T-helper 1 cell treated with Interleukin-12 subunit alpha and Interleukin-12 subunit beta and Interleukin-4 antibody, amounts not matched to agents 30 μg/mL and 1 μg/mL, for 36 hours (primary cell): ENCODE measurements around the gene SPHK2.
A peak's percentile ranks its signal among the peaks of the same experiment; 100 is the strongest.

ENCODE experiments used
- H3K27ac Mint-ChIP-seq: one replicate; pipeline ENCODE4 v1.8.0; 2021; ENCODE audit warnings: mild to moderate bottlenecking, mixed read lengths
- H3K27me3 Mint-ChIP-seq: one replicate; pipeline ENCODE4 v1.8.0; 2021; ENCODE audit warnings: low read depth, mixed read lengths
- H3K36me3 Mint-ChIP-seq: one replicate; pipeline ENCODE4 v1.8.0; 2021; ENCODE audit warnings: low read depth, mixed read lengths
- H3K4me1 Mint-ChIP-seq: one replicate; pipeline ENCODE4 v1.8.0; 2021; ENCODE audit warnings: low read depth, mixed read lengths
- H3K4me3 Mint-ChIP-seq: one replicate; pipeline ENCODE4 v1.8.0; 2021; ENCODE audit warnings: mild to moderate bottlenecking, moderate library complexity, mixed read lengths
- H3K9me3 Mint-ChIP-seq: one replicate; pipeline ENCODE4 v1.8.0; 2021; ENCODE audit warnings: mixed read lengths

Gene SPHK2

DNA sequence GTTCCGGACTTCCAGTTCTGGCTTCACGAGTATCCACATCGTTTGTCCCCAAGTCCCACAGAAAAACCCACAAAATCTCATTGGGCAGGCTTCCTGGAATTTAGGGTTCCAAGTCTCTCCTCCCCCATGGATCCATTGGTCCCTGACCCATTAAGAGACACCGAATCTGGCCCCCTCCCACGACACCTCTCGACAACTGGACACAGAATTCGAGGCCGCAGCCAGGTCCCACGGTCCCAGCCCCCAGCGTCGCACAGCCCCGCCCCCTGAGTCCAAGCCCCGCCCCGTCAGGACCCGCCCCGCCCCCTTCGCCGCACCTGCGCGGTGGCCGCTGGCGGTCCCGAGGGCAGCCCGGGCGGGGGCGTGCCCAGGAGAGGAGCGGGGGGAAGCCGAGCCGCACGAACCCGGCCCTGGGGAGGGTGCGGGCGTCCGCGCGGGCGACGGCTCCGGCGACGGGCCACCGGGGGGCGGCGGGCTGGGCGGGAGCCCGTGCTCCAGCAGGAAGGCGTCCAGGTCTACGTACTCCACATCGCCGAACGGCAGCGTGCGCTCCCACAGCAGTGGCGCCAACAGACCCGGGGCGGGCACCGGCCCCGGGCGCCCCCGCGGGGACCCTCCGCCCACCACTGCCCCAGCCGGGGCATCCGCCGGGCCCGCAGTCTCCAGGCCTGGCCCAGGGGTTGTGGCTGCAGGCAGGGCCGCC lies 16.1 kb downstream of the SPHK2 start:
- Mint-ChIP-seq H3K36me3 (peaks cover 6% of the 10 kb centered on the region), H3K27me3 (no peaks in the 10 kb centered on the region)

DNA sequence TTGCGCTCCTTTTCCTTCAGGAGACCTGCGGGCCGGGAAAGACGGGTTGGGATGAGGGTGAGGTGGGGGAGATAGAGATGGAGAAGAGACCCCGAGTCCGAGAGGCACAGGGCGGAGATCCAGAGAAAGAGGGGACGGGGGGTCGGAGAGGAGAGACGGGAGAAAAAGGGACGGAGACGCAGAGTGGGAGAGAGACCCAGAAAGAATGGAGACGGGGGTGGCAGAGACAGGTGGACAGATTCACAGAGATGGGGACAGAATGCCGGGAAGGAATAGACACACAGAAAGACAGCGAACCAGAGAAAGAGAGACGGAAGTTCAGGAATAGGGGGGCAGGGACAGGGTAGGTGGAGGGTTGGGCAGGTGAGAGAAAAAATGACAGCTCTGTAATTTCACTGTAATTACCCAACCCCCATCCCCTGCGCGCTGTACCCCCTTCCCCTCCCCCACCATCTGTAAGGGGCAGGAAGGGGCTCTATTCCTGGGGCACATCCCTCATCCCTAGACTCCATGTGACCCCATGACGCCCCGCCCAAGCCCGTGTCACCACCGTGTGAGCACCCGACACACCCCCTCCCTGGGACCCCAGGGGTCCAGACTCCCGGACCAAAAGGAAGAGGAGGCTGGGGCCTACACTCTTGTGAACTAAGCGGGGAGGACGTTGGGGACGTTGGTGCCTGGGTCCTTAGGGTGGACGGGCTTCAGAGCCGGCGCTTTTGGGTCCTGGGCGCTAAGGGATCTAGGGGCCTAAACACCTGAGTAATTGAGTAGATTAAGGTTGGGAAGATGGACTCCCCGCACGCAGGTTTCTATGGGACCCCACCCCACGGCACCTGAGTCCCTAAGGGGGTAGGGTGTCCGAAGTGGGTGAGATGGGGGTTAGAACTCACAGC lies 16.9 kb downstream of the SPHK2 start:
- peak overlapping the region; percentile 93 for H3K4me3 Mint-ChIP-seq
- H3K36me3 Mint-ChIP-seq = peaks cover 6% of the 10 kb centered on the region
- H3K27ac Mint-ChIP-seq = peak overlapping the region; percentile 76
- H3K9me3 Mint-ChIP-seq = no peaks in the 10 kb centered on the region
- H3K4me1 Mint-ChIP-seq = peaks cover 27% of the 10 kb centered on the region
- H3K27me3 Mint-ChIP-seq = no peaks in the 10 kb centered on the region

More for the DNA sequence above, 16.1 kb downstream of the SPHK2 start:
- H3K4me3 Mint-ChIP-seq = peak overlapping the region; percentile 93
- peak overlapping the region; percentile 81 for H3K27ac Mint-ChIP-seq
- no peaks in the 10 kb centered on the region for H3K9me3 Mint-ChIP-seq
- H3K4me1 Mint-ChIP-seq = peaks cover 27% of the 10 kb centered on the region

DNA sequence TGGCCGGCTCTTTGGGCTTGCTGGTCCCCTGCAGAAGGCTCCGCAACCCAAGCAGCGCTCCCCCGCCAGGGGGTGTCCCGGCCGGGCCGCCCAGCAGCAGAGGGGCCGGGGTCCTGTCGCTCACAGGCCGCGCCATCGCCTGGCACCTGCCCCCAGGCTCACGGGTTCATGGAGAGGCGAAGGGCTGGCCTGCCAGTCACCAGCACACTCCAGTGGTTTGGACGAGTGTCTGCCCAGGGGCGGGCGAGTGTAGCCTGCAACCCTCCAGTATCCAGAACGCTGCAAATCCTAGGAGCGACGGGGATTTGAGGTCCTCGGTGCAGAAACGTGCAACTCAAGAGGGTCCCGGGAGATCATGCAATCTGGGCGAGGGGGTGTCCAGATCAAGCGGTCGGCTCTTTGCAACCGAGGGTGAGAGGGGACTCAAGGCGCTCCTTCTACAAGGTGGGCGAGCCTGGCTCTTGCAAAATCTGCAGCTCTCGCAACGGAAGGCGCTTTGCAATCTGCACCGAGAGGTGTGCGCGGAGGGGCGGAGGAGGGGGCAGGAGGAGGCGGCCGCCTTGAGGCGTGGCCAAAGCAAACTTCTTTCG lies 17.6 kb downstream of the SPHK2 start, which contains the start of gene DBP:
Gene DBP, minus strand, starts transcription at position 521 of the 590 bp plus-strand sequence. Its CDS starts 385 bp downstream, at position 136.
- Mint-ChIP-seq H3K4me3 (peak within 1 kb of the TSS; percentile 93), H3K36me3 (peaks cover 6% of the 10 kb centered on the region), H3K9me3 (no peaks in the 10 kb centered on the region), H3K27ac (peak within 1 kb of the TSS; percentile 100), H3K27me3 (peaks cover 3% of the 10 kb centered on the region), H3K4me1 (peaks cover 27% of the 10 kb centered on the region)

DNA sequence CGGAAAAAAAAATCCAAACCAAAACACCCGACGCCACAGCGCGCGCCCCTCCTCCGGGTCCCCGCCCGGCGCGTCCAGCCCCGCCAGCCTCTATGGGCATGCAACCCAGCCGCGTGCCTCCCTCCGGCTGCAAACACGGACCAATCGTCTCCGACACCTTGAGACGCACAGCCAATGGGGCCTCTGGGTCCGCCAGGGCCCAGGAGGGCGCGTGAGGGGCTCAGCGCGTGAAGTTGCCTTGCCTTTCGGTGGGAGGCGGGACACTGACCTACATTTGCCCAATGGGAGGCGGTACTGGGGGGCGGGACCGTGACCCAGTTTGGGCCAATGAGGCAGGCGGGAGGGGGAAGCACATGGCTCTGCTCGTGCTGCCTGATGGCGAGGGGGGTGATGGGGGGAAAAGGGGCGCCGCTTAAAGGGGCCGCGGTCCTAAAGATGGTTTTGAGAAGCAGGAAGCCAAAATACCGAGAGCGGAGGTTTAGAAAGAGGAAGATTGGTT lies 18.2 kb downstream of the SPHK2 start:
- Mint-ChIP-seq H3K4me3 (peak overlapping the region; percentile 93), H3K36me3 (peaks cover 6% of the 10 kb centered on the region), H3K27me3 (peaks cover 3% of the 10 kb centered on the region), H3K9me3 (no peaks in the 10 kb centered on the region), H3K4me1 (peaks cover 27% of the 10 kb centered on the region), H3K27ac (peak overlapping the region; percentile 100)

DNA sequence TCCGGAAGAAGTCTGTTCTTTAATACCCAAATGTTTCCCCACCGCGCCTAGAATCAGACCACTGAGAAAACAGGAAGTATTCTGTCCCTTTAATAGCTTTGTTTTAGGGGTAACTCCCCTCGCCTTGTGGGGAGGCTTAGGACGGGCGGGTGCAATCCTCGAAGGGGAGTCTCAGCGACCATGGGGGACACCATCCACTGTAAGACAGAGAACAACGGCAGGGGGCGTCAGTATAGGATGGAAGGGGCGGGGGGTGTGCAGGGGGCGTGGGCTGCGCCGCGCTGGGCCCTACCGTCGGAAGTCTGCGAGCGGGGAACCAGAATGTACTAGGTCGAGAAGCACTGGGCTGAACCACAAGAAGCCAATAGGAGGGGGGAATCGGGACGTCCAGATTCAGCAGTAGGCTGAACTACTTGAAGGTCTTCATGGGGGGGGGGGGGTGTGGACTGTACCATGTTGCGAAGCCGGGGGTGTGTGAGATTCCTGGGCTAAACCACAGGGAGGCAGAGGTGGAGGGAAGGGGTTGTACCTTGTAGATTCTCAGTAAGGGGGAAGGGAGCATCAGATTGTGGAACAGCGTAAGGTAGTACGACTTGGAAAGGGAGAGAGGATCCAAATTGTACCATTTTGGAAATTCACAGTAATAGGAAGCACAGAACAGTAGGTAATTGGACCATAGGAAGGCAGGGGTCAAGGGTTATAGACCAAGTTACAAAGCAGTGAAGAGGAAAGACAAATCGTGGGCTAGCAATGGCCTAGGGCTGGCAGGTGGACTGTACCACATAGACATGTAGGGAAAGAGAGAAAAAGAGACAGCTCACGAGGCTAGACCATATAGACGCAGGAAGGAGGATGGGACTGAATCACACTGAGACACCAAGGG lies 18.9 kb downstream of the SPHK2 start:
- H3K4me3 Mint-ChIP-seq = peak overlapping the region; percentile 93
- peaks cover 27% of the 10 kb centered on the region for H3K4me1 Mint-ChIP-seq
- H3K36me3 Mint-ChIP-seq = peaks cover 6% of the 10 kb centered on the region
- peak overlapping the region; percentile 100 for H3K27ac Mint-ChIP-seq
- no peaks in the 10 kb centered on the region for H3K9me3 Mint-ChIP-seq
- H3K27me3 Mint-ChIP-seq = peaks cover 3% of the 10 kb centered on the region

DNA sequence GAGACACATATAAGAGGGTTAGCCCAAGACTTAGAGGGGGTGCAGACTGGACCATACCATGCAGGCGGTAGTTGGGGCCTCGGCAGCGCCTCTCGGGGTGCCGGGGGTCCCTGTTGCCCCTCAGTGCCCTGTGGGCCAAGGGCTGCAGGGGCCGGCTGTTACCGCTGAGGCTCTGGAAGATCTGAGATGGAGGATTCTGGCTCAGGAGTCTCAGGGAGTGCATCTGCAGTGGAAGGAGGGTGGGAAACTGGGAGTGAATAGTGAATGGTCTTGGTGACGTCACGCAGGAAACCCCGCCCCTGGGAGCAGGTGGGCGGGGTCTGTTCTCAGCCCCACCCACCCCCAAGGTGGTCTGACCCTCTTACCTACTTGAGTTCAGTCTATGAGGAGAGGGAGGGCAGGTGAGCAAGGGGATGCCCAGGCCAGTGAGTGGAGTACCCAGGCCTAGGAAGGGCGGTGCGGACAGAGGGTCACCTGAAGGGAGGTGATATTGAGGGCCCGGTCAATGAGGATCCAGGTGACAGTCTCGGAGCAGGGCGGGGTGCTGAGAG lies 19.6 kb downstream of the SPHK2 start:
- peak overlapping the region; percentile 100 for H3K27ac Mint-ChIP-seq
- H3K4me3 Mint-ChIP-seq = peak overlapping the region; percentile 93
- no peaks in the 10 kb centered on the region for H3K9me3 Mint-ChIP-seq
- peaks cover 3% of the 10 kb centered on the region for H3K27me3 Mint-ChIP-seq
- peaks cover 6% of the 10 kb centered on the region for H3K36me3 Mint-ChIP-seq
- peaks cover 27% of the 10 kb centered on the region for H3K4me1 Mint-ChIP-seq

DNA sequence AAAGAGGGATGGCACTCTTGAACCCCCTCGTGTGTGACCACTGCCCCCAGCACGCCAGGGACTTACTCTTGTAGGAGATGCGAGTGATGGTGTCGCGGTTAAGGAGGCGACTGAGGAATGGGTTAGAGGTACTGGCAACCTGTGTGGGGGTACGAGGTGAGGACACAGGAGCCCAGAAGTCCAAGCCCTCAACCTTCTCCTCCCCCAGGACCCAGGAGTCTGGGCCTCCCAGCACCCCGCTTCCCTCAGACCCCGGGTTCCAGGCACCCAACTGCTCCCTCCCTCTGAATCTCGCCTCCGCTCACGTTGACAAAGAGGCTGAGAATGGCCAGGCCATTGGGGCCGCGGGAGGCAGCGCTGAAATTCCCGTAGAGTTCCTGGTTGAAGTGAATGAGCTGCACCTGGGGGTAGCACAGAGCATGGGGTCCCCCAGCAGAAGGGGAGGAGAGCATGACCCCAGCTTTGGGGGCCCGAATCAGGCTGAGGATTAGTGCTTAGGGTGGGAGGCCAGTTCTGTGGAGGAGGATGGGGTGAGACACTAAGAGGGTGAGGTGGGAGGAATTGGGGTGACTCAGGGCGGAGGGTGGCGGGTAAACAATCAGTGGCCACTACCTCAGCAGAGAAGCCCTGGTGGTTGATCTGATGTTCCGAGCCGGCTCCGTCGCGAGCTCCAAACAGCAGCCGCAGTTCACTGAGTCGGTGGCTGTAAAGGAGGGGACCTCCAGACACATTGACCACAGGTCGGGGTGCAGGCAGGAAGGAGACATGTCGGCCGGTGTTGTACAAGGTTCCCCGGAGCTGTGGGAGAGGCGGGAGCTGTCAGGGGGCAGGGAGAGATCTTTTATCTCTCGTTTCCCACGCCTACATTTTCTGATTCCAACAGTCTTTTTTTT lies 20.4 kb downstream of the SPHK2 start:
- H3K4me3 Mint-ChIP-seq = no peak overlapping the region
- peaks cover 3% of the 10 kb centered on the region for H3K27me3 Mint-ChIP-seq
- H3K27ac Mint-ChIP-seq = no peak overlapping the region
- peaks cover 23% of the 10 kb centered on the region for H3K4me1 Mint-ChIP-seq
- peaks cover 6% of the 10 kb centered on the region for H3K36me3 Mint-ChIP-seq
- H3K9me3 Mint-ChIP-seq = no peaks in the 10 kb centered on the region

DNA sequence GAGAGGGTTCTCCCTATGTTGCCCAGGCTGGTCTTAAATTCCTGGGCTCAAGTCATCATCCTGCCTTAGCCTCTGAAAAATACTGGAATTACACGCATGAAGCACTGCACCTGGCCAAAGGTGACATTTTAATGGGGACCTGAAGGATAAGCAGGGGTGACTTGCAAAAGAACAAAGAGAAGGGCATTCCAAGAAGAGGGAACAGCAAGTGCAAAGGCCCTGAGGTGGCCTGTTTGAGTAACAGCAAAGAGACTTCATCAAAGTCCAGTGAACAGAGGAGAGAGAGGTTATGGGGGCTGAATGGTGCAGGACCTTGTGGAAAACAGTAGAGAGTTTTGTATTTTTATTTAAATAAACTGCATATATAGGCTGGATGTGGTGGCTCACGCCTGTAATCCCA lies 22.5 kb downstream of the SPHK2 start:
- H3K4me3 Mint-ChIP-seq = no peak overlapping the region
- peaks cover 3% of the 10 kb centered on the region for H3K27me3 Mint-ChIP-seq
- peaks cover 6% of the 10 kb centered on the region for H3K36me3 Mint-ChIP-seq
- no peaks in the 10 kb centered on the region for H3K9me3 Mint-ChIP-seq
- peaks cover 26% of the 10 kb centered on the region for H3K4me1 Mint-ChIP-seq
- H3K27ac Mint-ChIP-seq = no peak overlapping the region

DNA sequence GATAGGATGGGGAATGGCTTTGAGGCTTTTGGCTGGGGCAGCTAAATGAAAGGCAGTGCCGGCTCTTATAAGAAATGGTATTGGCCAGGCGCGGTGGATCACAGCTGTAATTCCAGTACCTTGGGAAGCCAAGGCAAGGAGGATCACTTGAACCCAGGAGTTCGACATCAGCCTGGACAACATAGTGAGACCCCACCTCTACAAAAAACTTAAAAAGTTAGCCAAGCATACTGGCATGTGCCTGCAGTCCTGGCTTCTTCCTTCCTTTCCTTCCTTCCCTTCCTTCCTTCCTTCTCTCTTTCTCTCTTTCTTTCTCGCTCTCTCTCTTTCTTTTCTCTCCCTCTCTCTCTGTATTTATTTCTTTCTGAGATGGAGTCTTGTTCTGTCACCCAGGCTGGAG lies 23.6 kb downstream of the SPHK2 start:
- H3K4me1 Mint-ChIP-seq = peaks cover 26% of the 10 kb centered on the region
- H3K27ac Mint-ChIP-seq = no peak overlapping the region
- no peak overlapping the region for H3K4me3 Mint-ChIP-seq
- no peaks in the 10 kb centered on the region for H3K9me3 Mint-ChIP-seq
- peaks cover 6% of the 10 kb centered on the region for H3K36me3 Mint-ChIP-seq
- H3K27me3 Mint-ChIP-seq = peaks cover 3% of the 10 kb centered on the region

DNA sequence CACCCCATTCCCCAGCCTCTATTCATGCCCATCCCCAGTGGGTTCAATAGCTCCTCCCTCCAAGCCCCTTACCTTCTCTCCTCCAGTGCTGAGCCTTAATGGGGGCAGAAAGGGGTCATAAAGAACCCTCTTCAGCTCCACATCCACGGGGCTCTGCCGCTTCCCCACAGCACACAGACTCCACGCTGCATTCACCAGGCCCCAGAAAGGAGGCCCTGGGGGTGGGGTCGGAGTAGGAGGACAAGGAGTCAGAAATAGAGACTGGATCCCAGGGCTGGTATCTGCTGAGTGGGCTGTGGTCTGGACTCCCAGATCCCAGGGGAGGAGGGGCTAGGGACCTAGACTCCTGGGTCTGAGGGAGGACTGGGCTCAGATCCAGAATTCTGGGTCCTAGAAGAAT lies 25.0 kb downstream of the SPHK2 start:
- Mint-ChIP-seq H3K36me3 (peaks cover 2% of the 10 kb centered on the region), H3K9me3 (no peaks in the 10 kb centered on the region), H3K27ac (no peak overlapping the region), H3K4me1 (peaks cover 22% of the 10 kb centered on the region), H3K4me3 (no peak overlapping the region), H3K27me3 (peaks cover 3% of the 10 kb centered on the region)

DNA sequence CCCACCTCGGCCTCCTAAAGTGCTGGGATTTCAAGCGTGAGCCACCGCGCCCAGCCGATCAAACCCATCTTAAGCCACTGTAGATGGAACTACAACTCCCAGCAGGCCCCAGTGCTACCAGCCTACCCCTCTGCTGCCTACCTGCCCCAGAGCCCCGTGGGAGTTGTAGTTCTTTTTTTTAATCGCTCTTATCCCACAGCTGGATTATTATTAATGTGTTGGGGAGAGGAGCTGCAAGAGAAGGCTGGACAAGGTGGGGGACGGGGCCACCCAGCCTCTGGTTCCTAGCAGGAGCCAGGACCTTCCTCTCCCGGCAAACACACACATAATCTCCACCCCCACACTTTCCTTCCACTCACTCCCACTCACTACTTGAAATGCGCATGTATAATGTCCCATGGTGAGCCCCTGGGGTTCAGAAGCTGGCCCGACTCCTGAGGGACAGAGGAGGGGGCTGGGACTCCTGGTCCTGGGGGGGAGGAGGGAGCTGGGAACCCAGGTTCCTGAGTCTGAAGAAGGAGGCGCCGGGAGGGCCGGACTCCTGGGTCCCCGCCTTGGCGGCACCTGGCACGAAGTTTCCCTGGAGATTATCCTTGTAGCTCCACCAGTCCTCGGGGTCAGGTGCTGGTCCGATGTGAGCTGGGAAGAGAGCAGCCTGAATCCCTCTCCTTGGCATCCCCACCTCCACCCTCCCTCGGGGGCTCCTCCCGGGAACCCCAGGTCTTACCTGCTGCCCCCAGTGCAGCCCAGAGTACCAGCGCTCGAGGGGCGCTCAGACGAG lies 25.7 kb downstream of the SPHK2 start:
- peaks cover 3% of the 10 kb centered on the region for H3K27me3 Mint-ChIP-seq
- H3K27ac Mint-ChIP-seq = peak overlapping the region; percentile 12
- H3K36me3 Mint-ChIP-seq = peaks cover under 1% of the 10 kb centered on the region
- H3K4me3 Mint-ChIP-seq = peak overlapping the region; percentile 80
- H3K9me3 Mint-ChIP-seq = no peaks in the 10 kb centered on the region
- H3K4me1 Mint-ChIP-seq = peaks cover 24% of the 10 kb centered on the region

DNA sequence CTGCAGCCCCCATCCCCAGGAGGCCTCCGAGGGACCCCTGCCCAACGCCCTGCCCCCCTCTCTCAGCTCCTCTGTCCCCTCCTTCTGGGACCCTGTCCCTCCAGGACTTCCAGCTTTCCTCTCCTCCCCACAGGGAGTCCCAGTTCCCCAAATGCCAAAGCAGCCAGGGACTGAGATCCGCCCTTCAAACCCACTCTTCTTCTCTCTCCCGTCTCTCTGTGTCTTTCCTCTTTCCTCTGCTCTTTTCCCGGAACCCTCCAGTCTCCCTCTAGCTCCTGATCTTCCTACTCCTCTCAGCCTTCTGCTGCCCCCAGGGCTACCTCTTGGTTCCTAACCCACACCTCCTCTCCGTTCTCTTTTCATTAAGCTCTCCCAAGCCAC lies 26.3 kb downstream of the SPHK2 start:
- Mint-ChIP-seq H3K27me3 (peaks cover 3% of the 10 kb centered on the region), H3K36me3 (no peaks in the 10 kb centered on the region), H3K9me3 (no peaks in the 10 kb centered on the region), H3K4me1 (peaks cover 24% of the 10 kb centered on the region), H3K4me3 (peak overlapping the region; percentile 80), H3K27ac (peak overlapping the region; percentile 85)
